ENCODE data around the gene F11. TPM values are rescaled to one million over a fixed set of nuclear protein-coding genes. Genes with fewer than 3 reads are reported as not detected.
A peak's percentile ranks its signal among the peaks of the same experiment; 100 is the strongest.
"Not testable (repeated sequence)": the region's sequence is repeated elsewhere in the genome, so short reads cannot be mapped to it uniquely, and the experiment has no call there.

F11 gene
- total and polyA plus RNA-seq, 2 donors: not detected

- 90% methylated on average over 9 of the region's 9 CpGs for WGBS
- not testable (repeated sequence) for H3K4me1 ChIP-seq (ENCODE audit: control insufficient read depth in 2 of 2, insufficient read depth in 2 of 2, low read length in 2 of 2); H3K4me3 ChIP-seq (ENCODE audit: low read length in 2 of 2); H3K36me3 ChIP-seq (ENCODE audit: control insufficient read depth in 2 of 2, insufficient read depth in 2 of 2, low read length in 1 of 2); H3K27ac ChIP-seq (ENCODE audit: low read depth in 1 of 2, low read length in 1 of 2); H3K27me3 ChIP-seq (ENCODE audit: control insufficient read depth in 2 of 2, insufficient read depth in 1 of 2, low read length in 1 of 2); DNase-seq (ENCODE audit: low read depth in 6 of 9, low spot score in 9 of 9); H3K9me3 ChIP-seq (ENCODE audit: control insufficient read depth in 2 of 2, insufficient read depth in 1 of 2, low read length in 1 of 2)
Observed at GRCh38 chr4:186247062-186247752, 18.8 kb upstream of the F11 start.

GRCh38 chr4:186248643-186249042 lies 17.3 kb upstream of the F11 start:
- Histone ChIP-seq H3K4me1 (ENCODE audit: control insufficient read depth in 2 of 2, insufficient read depth in 2 of 2, low read length in 2 of 2) (no peaks in the 10 kb centered on the region), H3K27ac (ENCODE audit: low read depth in 1 of 2, low read length in 1 of 2) (no peak overlapping the region), H3K9me3 (ENCODE audit: control insufficient read depth in 2 of 2, insufficient read depth in 1 of 2, low read length in 1 of 2) (no peaks in the 10 kb centered on the region), H3K36me3 (ENCODE audit: control insufficient read depth in 2 of 2, insufficient read depth in 2 of 2, low read length in 1 of 2) (no peaks in the 10 kb centered on the region), H3K4me3 (ENCODE audit: low read length in 2 of 2) (no peak overlapping the region), H3K27me3 (ENCODE audit: control insufficient read depth in 2 of 2, insufficient read depth in 1 of 2, low read length in 1 of 2) (no peaks in the 10 kb centered on the region)
- no peak for DNase-seq (ENCODE audit: low read depth in 6 of 9, low spot score in 9 of 9)
- WGBS: 65% methylated on average over 1 of the region's 1 CpG

GRCh38 chr4:186249785-186250754 lies 15.9 kb upstream of the F11 start:
- no peak overlapping the region for H3K4me3 ChIP-seq (ENCODE audit: low read length in 2 of 2)
- H3K4me1 ChIP-seq (ENCODE audit: control insufficient read depth in 2 of 2, insufficient read depth in 2 of 2, low read length in 2 of 2): no peaks in the 10 kb centered on the region
- H3K27me3 ChIP-seq (ENCODE audit: control insufficient read depth in 2 of 2, insufficient read depth in 1 of 2, low read length in 1 of 2): no peaks in the 10 kb centered on the region
- no peak for DNase-seq (ENCODE audit: low read depth in 6 of 9, low spot score in 9 of 9)
- H3K9me3 ChIP-seq (ENCODE audit: control insufficient read depth in 2 of 2, insufficient read depth in 1 of 2, low read length in 1 of 2): no peaks in the 10 kb centered on the region
- no peaks in the 10 kb centered on the region for H3K36me3 ChIP-seq (ENCODE audit: control insufficient read depth in 2 of 2, insufficient read depth in 2 of 2, low read length in 1 of 2)
- WGBS: 55% methylated on average over 8 of the region's 8 CpGs
- H3K27ac ChIP-seq (ENCODE audit: low read depth in 1 of 2, low read length in 1 of 2): no peak overlapping the region

- WGBS: 58% methylated on average over 2 of the region's 2 CpGs
- no peaks in the 10 kb centered on the region for H3K36me3 ChIP-seq (ENCODE audit: control insufficient read depth in 2 of 2, insufficient read depth in 2 of 2, low read length in 1 of 2)
- no peaks in the 10 kb centered on the region for H3K9me3 ChIP-seq (ENCODE audit: control insufficient read depth in 2 of 2, insufficient read depth in 1 of 2, low read length in 1 of 2)
- no peaks in the 10 kb centered on the region for H3K4me1 ChIP-seq (ENCODE audit: control insufficient read depth in 2 of 2, insufficient read depth in 2 of 2, low read length in 2 of 2)
- H3K4me3 ChIP-seq (ENCODE audit: low read length in 2 of 2): no peak overlapping the region
- no peak for DNase-seq (ENCODE audit: low read depth in 6 of 9, low spot score in 9 of 9)
- no peaks in the 10 kb centered on the region for H3K27me3 ChIP-seq (ENCODE audit: control insufficient read depth in 2 of 2, insufficient read depth in 1 of 2, low read length in 1 of 2)
- H3K27ac ChIP-seq (ENCODE audit: low read depth in 1 of 2, low read length in 1 of 2): no peak overlapping the region
Observed at GRCh38 chr4:186250760-186251159, 15.2 kb upstream of the F11 start.

- no peak overlapping the region for H3K4me3 ChIP-seq (ENCODE audit: low read length in 2 of 2)
- DNase-seq (ENCODE audit: low read depth in 6 of 9, low spot score in 9 of 9): no peak
- 92% methylated on average over 3 of the region's 3 CpGs for WGBS
- no peak overlapping the region for H3K27ac ChIP-seq (ENCODE audit: low read depth in 1 of 2, low read length in 1 of 2)
- no peaks in the 10 kb centered on the region for H3K9me3 ChIP-seq (ENCODE audit: control insufficient read depth in 2 of 2, insufficient read depth in 1 of 2, low read length in 1 of 2)
- H3K4me1 ChIP-seq (ENCODE audit: control insufficient read depth in 2 of 2, insufficient read depth in 2 of 2, low read length in 2 of 2): no peaks in the 10 kb centered on the region
- H3K36me3 ChIP-seq (ENCODE audit: control insufficient read depth in 2 of 2, insufficient read depth in 2 of 2, low read length in 1 of 2): no peaks in the 10 kb centered on the region
- no peaks in the 10 kb centered on the region for H3K27me3 ChIP-seq (ENCODE audit: control insufficient read depth in 2 of 2, insufficient read depth in 1 of 2, low read length in 1 of 2)
Observed at GRCh38 chr4:186255122-186255521, 10.9 kb upstream of the F11 start.

- 92% methylated on average over 12 of the region's 12 CpGs for WGBS
- no peak for DNase-seq (ENCODE audit: low read depth in 6 of 9, low spot score in 9 of 9)
- H3K9me3 ChIP-seq (ENCODE audit: control insufficient read depth in 2 of 2, insufficient read depth in 1 of 2, low read length in 1 of 2): no peaks in the 10 kb centered on the region
- no peaks in the 10 kb centered on the region for H3K27me3 ChIP-seq (ENCODE audit: control insufficient read depth in 2 of 2, insufficient read depth in 1 of 2, low read length in 1 of 2)
- no peak overlapping the region for H3K4me3 ChIP-seq (ENCODE audit: low read length in 2 of 2)
- H3K36me3 ChIP-seq (ENCODE audit: control insufficient read depth in 2 of 2, insufficient read depth in 2 of 2, low read length in 1 of 2): no peaks in the 10 kb centered on the region
- H3K4me1 ChIP-seq (ENCODE audit: control insufficient read depth in 2 of 2, insufficient read depth in 2 of 2, low read length in 2 of 2): no peaks in the 10 kb centered on the region
- H3K27ac ChIP-seq (ENCODE audit: low read depth in 1 of 2, low read length in 1 of 2): no peak overlapping the region
Observed at GRCh38 chr4:186258216-186258811, 7.7 kb upstream of the F11 start.

- H3K4me1 ChIP-seq (ENCODE audit: control insufficient read depth in 2 of 2, insufficient read depth in 2 of 2, low read length in 2 of 2): no peaks in the 10 kb centered on the region
- H3K27ac ChIP-seq (ENCODE audit: low read depth in 1 of 2, low read length in 1 of 2): no peak overlapping the region
- 91% methylated on average over 6 of the region's 6 CpGs for WGBS
- H3K36me3 ChIP-seq (ENCODE audit: control insufficient read depth in 2 of 2, insufficient read depth in 2 of 2, low read length in 1 of 2): no peaks in the 10 kb centered on the region
- H3K9me3 ChIP-seq (ENCODE audit: control insufficient read depth in 2 of 2, insufficient read depth in 1 of 2, low read length in 1 of 2): no peaks in the 10 kb centered on the region
- no peak for DNase-seq (ENCODE audit: low read depth in 6 of 9, low spot score in 9 of 9)
- H3K27me3 ChIP-seq (ENCODE audit: control insufficient read depth in 2 of 2, insufficient read depth in 1 of 2, low read length in 1 of 2): no peaks in the 10 kb centered on the region
- H3K4me3 ChIP-seq (ENCODE audit: low read length in 2 of 2): no peak overlapping the region
Observed at GRCh38 chr4:186260117-186260503, 5.9 kb upstream of the F11 start.

GRCh38 chr4:186260504-186261448 lies 5.2 kb upstream of the F11 start:
- Histone ChIP-seq H3K36me3 (ENCODE audit: control insufficient read depth in 2 of 2, insufficient read depth in 2 of 2, low read length in 1 of 2) (no peaks in the 10 kb centered on the region), H3K4me1 (ENCODE audit: control insufficient read depth in 2 of 2, insufficient read depth in 2 of 2, low read length in 2 of 2) (no peaks in the 10 kb centered on the region), H3K27ac (ENCODE audit: low read depth in 1 of 2, low read length in 1 of 2) (no peak overlapping the region), H3K9me3 (ENCODE audit: control insufficient read depth in 2 of 2, insufficient read depth in 1 of 2, low read length in 1 of 2) (no peaks in the 10 kb centered on the region), H3K27me3 (ENCODE audit: control insufficient read depth in 2 of 2, insufficient read depth in 1 of 2, low read length in 1 of 2) (peaks cover 0 to 2% of the 10 kb centered on the region in 2 donors), H3K4me3 (ENCODE audit: low read length in 2 of 2) (no peak overlapping the region)
- WGBS: 87% methylated on average over 12 of the region's 12 CpGs
- DNase-seq (ENCODE audit: low read depth in 6 of 9, low spot score in 9 of 9): peak in 1 of 9 donors; percentile 11

Measured in thymus (tissue), 11 donors.